OCI-M2 (cell line): ENCODE results near the gene EEA1.
"Not testable (repeated sequence)": the region's sequence is repeated elsewhere in the genome, so short reads cannot be mapped to it uniquely, and the experiment has no call there.

Experiments
- DNase-seq: peaks from one replicate; lab custom pipeline; 2025; ENCODE audit not compliant: unreplicated experiment; lab: John Stamatoyannopoulos, UW

The EEA1 gene

GRCh38 chr12:92753976-92754885 is 174.9 kb downstream of the EEA1 start:
- DNase-seq = no peak

GRCh38 chr12:92749691-92750090 is 179.4 kb downstream of the EEA1 start:
- DNase-seq = not testable (repeated sequence)

- no peak for DNase-seq
Observed at GRCh38 chr12:92747151-92747550, 181.9 kb downstream of the EEA1 start.

GRCh38 chr12:92745856-92746550 is 183.1 kb downstream of the EEA1 start:
- no peak for DNase-seq

- DNase-seq = no peak
Observed at GRCh38 chr12:92743026-92743425, 186.1 kb downstream of the EEA1 start.

GRCh38 chr12:92740411-92740810 is 188.7 kb downstream of the EEA1 start:
- DNase-seq = no peak

- no peak for DNase-seq
Observed at GRCh38 chr12:92739113-92739512, 190.0 kb downstream of the EEA1 start.

- no peak for DNase-seq
Observed at GRCh38 chr12:92737855-92738850, 190.9 kb downstream of the EEA1 start.

GRCh38 chr12:92736605-92737004 is 192.5 kb downstream of the EEA1 start:
- no peak for DNase-seq

- DNase-seq = no peak
Observed at GRCh38 chr12:92735131-92735721, 193.9 kb downstream of the EEA1 start.

- DNase-seq = no peak
Observed at GRCh38 chr12:92733661-92734060, 195.4 kb downstream of the EEA1 start.

GRCh38 chr12:92733181-92733580 is 195.9 kb downstream of the EEA1 start:
- no peak for DNase-seq

GRCh38 chr12:92732716-92733115 is 196.4 kb downstream of the EEA1 start:
- no peak for DNase-seq

GRCh38 chr12:92732216-92732615 is 196.9 kb downstream of the EEA1 start:
- DNase-seq = no peak

GRCh38 chr12:92730758-92731157 is 198.3 kb downstream of the EEA1 start:
- DNase-seq = no peak

GRCh38 chr12:92729773-92730305 is 199.3 kb downstream of the EEA1 start:
- no peak for DNase-seq

GRCh38 chr12:92726850-92727249 is 202.2 kb downstream of the EEA1 start:
- DNase-seq = no peak

- DNase-seq = no peak
Observed at GRCh38 chr12:92722897-92723296, 206.2 kb downstream of the EEA1 start.

GRCh38 chr12:92721656-92722055 is 207.4 kb downstream of the EEA1 start:
- no peak for DNase-seq

- DNase-seq = no peak
Observed at GRCh38 chr12:92721130-92721529, 208.0 kb downstream of the EEA1 start.
